ENCODE measurements around the gene RAB1B.
A peak's percentile ranks its signal among the peaks of the same experiment; 100 is the strongest.

Gene RAB1B

GRCh38 chr11:66231561-66231960 is 36.9 kb upstream of the RAB1B start:
- no peaks in the 10 kb centered on the region for H3K9me3 Mint-ChIP-seq
- peak overlapping the region; percentile 70 for H3K27ac Mint-ChIP-seq
- H3K36me3 Mint-ChIP-seq, result peaks cover 92% of the 10 kb centered on the region
- peaks cover 7% of the 10 kb centered on the region for H3K4me1 Mint-ChIP-seq
- ATAC-seq, result no peak
- H3K4me3 Mint-ChIP-seq, result no peak overlapping the region
- DNase-seq (ENCODE audit: low spot score in 2 of 2), result no peak

DNA sequence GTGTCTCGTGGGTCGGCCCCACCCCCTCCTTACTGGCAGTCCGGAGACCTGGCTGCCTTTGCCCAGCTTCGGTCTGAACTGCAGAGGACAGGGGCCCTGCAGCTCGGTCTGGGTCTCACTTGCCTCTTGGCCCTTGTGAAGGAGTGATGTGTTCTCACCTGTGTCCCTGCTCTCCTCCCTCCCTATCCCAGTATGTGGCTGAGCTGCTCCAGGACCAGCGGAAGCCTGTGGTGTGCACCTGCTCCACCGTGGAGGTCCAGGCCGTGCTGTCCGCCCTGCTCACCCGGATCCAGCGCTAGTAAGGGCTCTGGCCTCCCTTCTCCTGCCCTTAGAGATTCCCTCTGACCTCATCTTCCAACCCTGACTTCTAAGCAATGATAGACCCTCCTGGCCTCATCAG is 35.7 kb upstream of the RAB1B start:
- no peaks in the 10 kb centered on the region for H3K9me3 Mint-ChIP-seq
- no peak overlapping the region for H3K4me3 Mint-ChIP-seq
- H3K27ac Mint-ChIP-seq, result peak overlapping the region; percentile 81
- DNase-seq (ENCODE audit: low spot score in 2 of 2), result no peak
- H3K36me3 Mint-ChIP-seq, result peaks cover 98% of the 10 kb centered on the region
- ATAC-seq, result no peak
- H3K4me1 Mint-ChIP-seq, result peaks cover 6% of the 10 kb centered on the region

GRCh38 chr11:66233301-66233700 is 35.1 kb upstream of the RAB1B start:
- no peak for ATAC-seq
- Mint-ChIP-seq H3K36me3 (peaks cover 96% of the 10 kb centered on the region), H3K4me1 (peaks cover 6% of the 10 kb centered on the region), H3K4me3 (no peak overlapping the region), H3K9me3 (no peaks in the 10 kb centered on the region), H3K27ac (peak overlapping the region; percentile 81)
- no peak for DNase-seq (ENCODE audit: low spot score in 2 of 2)

DNA sequence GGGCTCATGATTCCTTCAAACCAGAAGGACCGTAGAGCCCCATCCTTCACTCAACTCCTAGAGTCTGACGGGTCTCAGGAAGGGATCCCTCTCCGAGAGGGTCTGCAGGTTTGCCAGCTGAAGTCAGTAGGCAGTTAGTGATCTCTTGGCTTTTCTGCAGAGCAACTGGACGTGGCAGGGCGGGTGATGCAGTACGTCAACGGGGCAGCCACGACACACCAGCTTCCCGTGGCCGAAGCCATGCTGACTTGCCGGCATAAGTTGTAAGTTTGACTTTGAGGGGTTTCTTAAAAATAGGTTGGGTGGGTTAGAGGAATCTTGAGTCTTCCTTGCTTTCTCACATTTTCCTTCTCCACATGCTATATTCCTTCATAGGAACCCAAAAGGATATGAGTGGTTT is 33.3 kb upstream of the RAB1B start:
- DNase-seq (ENCODE audit: low spot score in 2 of 2) (no peak), ATAC-seq (no peak)
- Mint-ChIP-seq H3K4me3 (no peak overlapping the region), H3K36me3 (peaks cover 95% of the 10 kb centered on the region), H3K4me1 (peaks cover 6% of the 10 kb centered on the region), H3K27ac (peak overlapping the region; percentile 83), H3K9me3 (no peaks in the 10 kb centered on the region)

DNA sequence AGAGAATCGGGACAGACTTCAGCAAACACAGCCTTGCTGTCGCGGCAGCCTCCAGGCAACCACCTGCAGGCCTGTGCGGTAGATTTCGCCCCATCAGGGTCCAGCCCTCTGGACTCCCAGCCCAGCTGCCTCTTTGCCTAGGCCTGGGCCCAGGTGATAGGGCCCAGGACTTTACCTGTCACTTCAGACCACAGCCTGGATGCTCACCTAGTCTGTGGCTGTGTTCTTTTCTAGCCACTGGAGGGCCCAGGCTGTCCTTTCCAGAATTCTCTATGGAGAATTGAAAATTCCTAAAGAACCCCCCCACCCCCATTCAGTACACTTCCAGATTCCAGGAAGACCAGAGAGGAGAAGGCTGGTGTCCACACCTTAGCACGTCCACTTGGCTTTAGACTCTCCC is 30.6 kb upstream of the RAB1B start:
- Mint-ChIP-seq H3K36me3 (peaks cover 93% of the 10 kb centered on the region), H3K4me1 (no peaks in the 10 kb centered on the region), H3K9me3 (no peaks in the 10 kb centered on the region), H3K4me3 (no peak overlapping the region), H3K27ac (peak overlapping the region; percentile 73)
- DNase-seq (ENCODE audit: low spot score in 2 of 2) (no peak), ATAC-seq (no peak)

DNA sequence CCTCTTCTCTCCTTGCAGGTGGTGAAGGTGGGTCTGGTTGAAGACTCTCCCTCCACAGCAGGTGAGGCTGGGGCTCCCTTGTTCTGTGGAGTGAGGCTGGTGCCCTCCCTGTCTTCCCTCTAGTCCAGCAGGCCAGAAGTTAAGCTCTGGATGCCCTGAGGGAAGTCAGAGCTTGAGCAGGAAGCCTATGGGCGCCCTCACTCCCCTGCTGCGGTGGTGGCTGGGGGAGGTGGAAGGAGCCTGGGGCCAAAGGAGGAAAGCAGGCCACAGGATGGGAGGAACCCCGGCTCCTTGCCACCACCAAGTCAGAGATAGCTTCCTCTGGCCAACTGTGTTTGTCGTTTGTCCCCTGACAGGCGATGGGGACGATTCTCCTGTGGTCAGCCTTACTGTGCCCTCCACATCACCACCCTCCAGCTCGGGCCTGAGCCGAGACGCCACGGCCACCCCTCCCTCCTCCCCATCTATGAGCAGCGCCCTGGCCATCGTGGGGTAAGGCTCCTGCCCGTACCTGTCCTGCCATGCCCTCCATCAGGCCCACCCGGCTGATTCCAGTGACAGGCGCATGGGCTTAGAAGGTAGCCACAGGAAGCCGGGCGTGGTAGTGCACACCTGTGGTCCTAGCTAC is 29.5 kb upstream of the RAB1B start:
- peaks cover 91% of the 10 kb centered on the region for H3K36me3 Mint-ChIP-seq
- ATAC-seq (no peak), DNase-seq (ENCODE audit: low spot score in 2 of 2) (no peak)
- no peaks in the 10 kb centered on the region for H3K9me3 Mint-ChIP-seq
- H3K4me1 Mint-ChIP-seq, result no peaks in the 10 kb centered on the region
- no peak overlapping the region for H3K4me3 Mint-ChIP-seq
- peak overlapping the region; percentile 73 for H3K27ac Mint-ChIP-seq

GRCh38 chr11:66239511-66239910 is 28.9 kb upstream of the RAB1B start:
- DNase-seq (ENCODE audit: low spot score in 2 of 2) (no peak), ATAC-seq (no peak)
- H3K4me1 Mint-ChIP-seq, result no peaks in the 10 kb centered on the region
- H3K36me3 Mint-ChIP-seq, result peaks cover 91% of the 10 kb centered on the region
- no peaks in the 10 kb centered on the region for H3K9me3 Mint-ChIP-seq
- no peak overlapping the region for H3K4me3 Mint-ChIP-seq
- H3K27ac Mint-ChIP-seq, result no peak overlapping the region

GRCh38 chr11:66239998-66240780 is 28.2 kb upstream of the RAB1B start:
- ATAC-seq (no peak), DNase-seq (ENCODE audit: low spot score in 2 of 2) (no peak)
- peak overlapping the region; percentile 79 for H3K27ac Mint-ChIP-seq
- H3K4me3 Mint-ChIP-seq, result no peak overlapping the region
- H3K9me3 Mint-ChIP-seq, result no peaks in the 10 kb centered on the region
- peaks cover 91% of the 10 kb centered on the region for H3K36me3 Mint-ChIP-seq
- H3K4me1 Mint-ChIP-seq, result no peaks in the 10 kb centered on the region

- no peak overlapping the region for H3K4me3 Mint-ChIP-seq
- peaks cover 89% of the 10 kb centered on the region for H3K36me3 Mint-ChIP-seq
- no peaks in the 10 kb centered on the region for H3K9me3 Mint-ChIP-seq
- no peak for DNase-seq (ENCODE audit: low spot score in 2 of 2)
- H3K27ac Mint-ChIP-seq, result peak overlapping the region; percentile 79
- ATAC-seq, result no peak
- H3K4me1 Mint-ChIP-seq, result no peaks in the 10 kb centered on the region
Observed at GRCh38 chr11:66240781-66241136, 27.7 kb upstream of the RAB1B start.

DNA sequence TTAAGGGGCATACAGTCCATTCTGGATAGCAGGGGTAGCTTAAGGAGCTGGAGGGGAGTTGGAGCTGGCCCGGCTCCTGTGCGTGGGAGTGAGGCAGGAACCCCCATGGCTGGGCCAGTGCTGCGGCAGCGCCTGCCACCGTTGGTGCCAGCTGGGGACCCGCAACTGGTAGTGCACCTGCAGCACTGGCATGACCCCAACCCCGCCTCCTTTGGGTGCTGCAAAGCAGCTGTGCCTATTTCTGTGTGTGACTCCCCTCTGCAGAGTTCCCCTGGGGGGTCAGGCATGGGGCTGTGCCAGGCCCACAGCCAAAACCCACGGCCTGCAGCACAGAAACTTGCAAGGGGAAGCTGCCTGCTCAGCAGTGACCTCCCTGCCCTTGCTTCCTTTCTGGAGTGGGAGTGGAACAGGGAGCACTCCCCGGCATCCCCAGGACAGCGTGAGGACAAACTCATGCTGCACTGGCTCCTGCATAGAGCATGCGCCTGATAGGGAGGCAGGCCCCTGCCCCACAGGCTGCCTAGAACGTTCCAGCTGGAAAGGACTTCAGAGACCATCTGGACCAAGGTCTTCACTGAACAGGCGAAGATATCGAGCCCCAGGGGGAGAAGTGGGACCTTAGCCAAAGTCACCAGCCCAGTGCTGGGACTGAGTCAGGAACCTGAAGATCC is 26.2 kb upstream of the RAB1B start:
- Mint-ChIP-seq H3K4me1 (no peaks in the 10 kb centered on the region), H3K4me3 (no peak overlapping the region), H3K9me3 (no peaks in the 10 kb centered on the region), H3K36me3 (peaks cover 84% of the 10 kb centered on the region), H3K27ac (peak overlapping the region; percentile 79)
- ATAC-seq (no peak), DNase-seq (ENCODE audit: low spot score in 2 of 2) (no peak)

GRCh38 chr11:66243782-66244535 is 24.5 kb upstream of the RAB1B start:
- Mint-ChIP-seq H3K27ac (peak overlapping the region; percentile 92), H3K9me3 (no peaks in the 10 kb centered on the region), H3K4me1 (no peaks in the 10 kb centered on the region), H3K4me3 (no peak overlapping the region), H3K36me3 (peaks cover 75% of the 10 kb centered on the region)
- ATAC-seq, result no peak
- DNase-seq (ENCODE audit: low spot score in 2 of 2), result no peak

- peak overlapping the region; percentile 56 for H3K27ac Mint-ChIP-seq
- no peak for DNase-seq (ENCODE audit: low spot score in 2 of 2)
- H3K36me3 Mint-ChIP-seq, result peaks cover 45% of the 10 kb centered on the region
- H3K4me1 Mint-ChIP-seq, result peaks cover 12% of the 10 kb centered on the region
- ATAC-seq, result no peak
- H3K4me3 Mint-ChIP-seq, result no peak overlapping the region
- no peaks in the 10 kb centered on the region for H3K9me3 Mint-ChIP-seq
Observed at GRCh38 chr11:66247295-66247694, 21.1 kb upstream of the RAB1B start.

- Mint-ChIP-seq H3K9me3 (no peaks in the 10 kb centered on the region), H3K36me3 (peaks cover 45% of the 10 kb centered on the region), H3K27ac (peak overlapping the region; percentile 56), H3K4me3 (no peak overlapping the region), H3K4me1 (peaks cover 12% of the 10 kb centered on the region)
- ATAC-seq (no peak), DNase-seq (ENCODE audit: low spot score in 2 of 2) (no peak)
Observed at GRCh38 chr11:66247801-66248200, 20.6 kb upstream of the RAB1B start.

DNA sequence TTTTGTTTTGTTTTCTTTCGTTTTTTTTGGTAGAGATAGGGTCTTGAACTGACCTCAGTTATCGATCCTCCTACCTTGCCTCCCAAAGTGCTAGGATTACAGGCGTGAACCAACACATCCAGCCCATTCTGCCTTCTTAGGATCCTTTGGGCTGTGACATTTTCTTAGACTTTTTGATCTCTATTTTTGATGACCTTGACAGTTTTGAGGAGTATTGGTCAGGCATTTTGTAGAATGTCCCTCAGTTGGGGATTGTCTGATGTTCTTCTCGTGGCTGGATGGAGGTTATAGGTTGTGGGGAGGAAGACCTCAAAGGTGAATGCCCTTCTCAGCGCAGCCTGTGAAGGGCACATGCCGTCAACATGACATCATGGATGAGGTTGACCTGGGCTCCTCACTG is 19.5 kb upstream of the RAB1B start:
- no peak overlapping the region for H3K4me3 Mint-ChIP-seq
- peaks cover 44% of the 10 kb centered on the region for H3K36me3 Mint-ChIP-seq
- ATAC-seq (no peak), DNase-seq (ENCODE audit: low spot score in 2 of 2) (no peak)
- H3K9me3 Mint-ChIP-seq, result no peaks in the 10 kb centered on the region
- peak overlapping the region; percentile 53 for H3K27ac Mint-ChIP-seq
- H3K4me1 Mint-ChIP-seq, result peaks cover 18% of the 10 kb centered on the region

GRCh38 chr11:66251809-66252208 is 16.6 kb upstream of the RAB1B start:
- ATAC-seq (peak; percentile 37), DNase-seq (ENCODE audit: low spot score in 2 of 2) (no peak)
- Mint-ChIP-seq H3K36me3 (peaks cover 29% of the 10 kb centered on the region), H3K4me3 (no peak overlapping the region), H3K9me3 (no peaks in the 10 kb centered on the region), H3K27ac (peak overlapping the region; percentile 47), H3K4me1 (peaks cover 28% of the 10 kb centered on the region)
